Lower leg skin (tissue), 3 donors: ENCODE data around the gene IP6K1.

ENCODE experiments used
- CTCF ChIP-seq, 3 donors: fragments of 450-650 bp; IDR thresholded peaks; one replicate each; pipeline ENCODE4 v1.5.1; 2016; ENCODE audit warnings: antibody characterized with exemption in 3 of 3, mild to moderate bottlenecking in 3 of 3, moderate library complexity in 2 of 3
- POLR2A ChIP-seq, 2 donors: fragments of 450-650 bp; IDR thresholded peaks; one replicate each; pipeline ENCODE4 v1.6.1; 2016 to 2017; ENCODE audit warnings: antibody characterized with exemption in 2 of 2, mild to moderate bottlenecking in 1 of 2, moderate library complexity in 1 of 2

DNA sequence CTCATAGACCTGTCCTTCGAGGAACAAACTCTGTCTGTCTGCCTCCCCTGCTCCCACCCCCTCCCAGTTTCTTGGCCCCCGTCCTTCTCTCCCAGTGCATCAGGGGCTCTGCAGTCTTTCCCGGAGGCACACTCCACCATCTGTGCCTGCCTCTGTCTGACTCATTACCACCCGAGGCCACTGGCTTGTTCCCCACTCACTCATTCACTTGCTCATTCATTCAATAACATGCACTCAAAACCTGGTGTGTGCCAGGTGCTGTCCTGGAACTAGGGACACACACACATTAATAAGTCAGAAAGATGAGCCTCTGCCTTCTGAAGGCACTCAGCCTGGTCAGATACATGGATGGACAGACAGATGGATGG, 79.2 kb downstream of the IP6K1 start:
- TF ChIP-seq CTCF (IDR thresholded peaks at IDR 0.05) (no peak), POLR2A (IDR thresholded peaks at IDR 0.05) (no peak)
